ENCODE data around the gene MET. TPM values are rescaled to one million over a fixed set of nuclear protein-coding genes. Genes with fewer than 3 reads are reported as not detected.

The MET gene
- total RNA-seq, 2 donors from 2014 or later: 41.2 TPM

Other genes with a start within 250 kb of the MET start
- gene CAV2, start 172.5 kb upstream of the MET start, total RNA-seq: 10 to 100 TPM in 1 of 2 donors, 1 to 10 TPM in 1; 8.9 to 16.1 TPM
- 10 to 100 TPM; 15.7 to 74.1 TPM for gene CAV1, start 147.2 kb upstream of the MET start, total RNA-seq
- gene CAPZA2, start 190.4 kb downstream of the MET start, total RNA-seq: 100 to 1,000 TPM; 209 to 291 TPM

Data from left colon (tissue), 2 donors.